HG02571 (cell line): ENCODE measurements around the gene HRH3.

Source experiments
- ATAC-seq: cut with Tn5 transposase; IDR thresholded peaks from one replicate; pipeline ENCODE4 v1.9.1; 2021; ENCODE audit warnings: mild to moderate bottlenecking, moderate library complexity; ENCODE audit not compliant: unreplicated experiment

Gene HRH3

DNA sequence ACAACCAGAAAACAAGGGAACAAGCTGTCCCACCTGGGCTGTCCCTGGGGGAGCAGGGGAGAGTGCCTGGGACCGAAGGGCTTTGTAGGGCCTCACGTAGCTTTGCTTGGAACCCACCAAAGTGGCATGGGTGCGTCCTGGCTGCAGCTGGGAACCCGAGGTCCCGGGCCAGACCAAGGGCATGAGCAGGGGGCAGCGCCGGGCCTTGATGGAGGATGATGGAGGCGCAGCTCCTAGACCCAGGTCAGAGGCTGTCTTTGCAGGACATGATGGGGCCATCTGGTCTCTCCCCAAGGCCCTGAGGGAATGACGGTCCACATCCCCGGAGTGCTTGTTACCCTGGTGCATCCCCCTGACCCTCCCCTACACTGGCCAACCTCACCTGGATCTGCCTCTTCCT lies 10.6 kb upstream of the HRH3 start:
- no peak for ATAC-seq

DNA sequence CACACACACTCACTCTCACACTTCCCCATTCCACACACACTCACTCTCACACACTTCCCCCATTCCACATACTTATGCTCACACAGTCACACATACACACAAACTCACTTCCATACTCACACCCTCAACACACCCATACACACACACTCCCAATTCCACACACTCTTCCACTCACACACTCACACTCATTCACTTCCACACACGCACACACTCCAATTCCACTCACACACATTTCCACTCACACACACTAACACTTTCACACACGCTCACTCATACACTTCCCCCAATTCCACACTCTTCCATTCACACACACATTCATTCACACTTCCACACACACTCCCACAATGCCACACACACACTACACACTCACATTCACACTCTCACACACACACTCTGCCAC lies 10.2 kb upstream of the HRH3 start:
- ATAC-seq = no peak

DNA sequence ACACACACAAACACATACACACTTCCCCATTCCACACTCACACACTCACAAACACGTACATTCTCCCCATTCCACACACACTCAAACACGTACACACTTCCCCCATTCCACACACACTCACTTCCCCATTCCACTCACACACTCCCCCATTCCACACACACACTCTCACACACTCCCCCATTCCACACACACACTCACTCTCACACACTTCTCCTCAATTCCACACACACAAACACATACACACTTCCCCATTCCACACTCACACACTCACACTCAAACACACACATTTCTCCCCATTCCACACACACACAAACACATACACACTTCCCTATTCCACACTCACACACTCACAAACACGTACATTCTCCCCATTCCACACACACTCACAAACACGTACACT lies 9.6 kb upstream of the HRH3 start:
- ATAC-seq = no peak

DNA sequence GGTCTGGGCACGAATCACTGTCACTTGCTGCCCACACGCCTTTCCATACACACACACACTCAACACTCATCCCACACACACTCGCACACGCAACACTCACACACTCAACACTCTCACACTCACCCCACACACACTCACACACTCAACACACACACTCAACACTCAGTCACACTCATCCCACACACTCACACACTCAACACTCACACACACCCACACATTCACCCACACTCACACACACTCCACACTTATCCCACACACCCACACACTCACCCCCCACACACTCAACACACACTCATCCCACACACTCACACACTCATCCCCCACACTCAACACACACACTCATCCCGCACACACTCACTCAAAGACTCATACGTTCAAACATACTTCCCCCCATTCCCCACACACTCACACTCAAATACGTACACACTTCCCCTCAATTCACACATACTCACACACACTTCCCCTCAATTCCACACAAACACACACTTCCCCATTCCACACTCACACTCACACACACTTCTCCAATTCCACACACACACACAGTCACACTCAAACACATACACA lies 9.0 kb upstream of the HRH3 start:
- ATAC-seq = no peak

DNA sequence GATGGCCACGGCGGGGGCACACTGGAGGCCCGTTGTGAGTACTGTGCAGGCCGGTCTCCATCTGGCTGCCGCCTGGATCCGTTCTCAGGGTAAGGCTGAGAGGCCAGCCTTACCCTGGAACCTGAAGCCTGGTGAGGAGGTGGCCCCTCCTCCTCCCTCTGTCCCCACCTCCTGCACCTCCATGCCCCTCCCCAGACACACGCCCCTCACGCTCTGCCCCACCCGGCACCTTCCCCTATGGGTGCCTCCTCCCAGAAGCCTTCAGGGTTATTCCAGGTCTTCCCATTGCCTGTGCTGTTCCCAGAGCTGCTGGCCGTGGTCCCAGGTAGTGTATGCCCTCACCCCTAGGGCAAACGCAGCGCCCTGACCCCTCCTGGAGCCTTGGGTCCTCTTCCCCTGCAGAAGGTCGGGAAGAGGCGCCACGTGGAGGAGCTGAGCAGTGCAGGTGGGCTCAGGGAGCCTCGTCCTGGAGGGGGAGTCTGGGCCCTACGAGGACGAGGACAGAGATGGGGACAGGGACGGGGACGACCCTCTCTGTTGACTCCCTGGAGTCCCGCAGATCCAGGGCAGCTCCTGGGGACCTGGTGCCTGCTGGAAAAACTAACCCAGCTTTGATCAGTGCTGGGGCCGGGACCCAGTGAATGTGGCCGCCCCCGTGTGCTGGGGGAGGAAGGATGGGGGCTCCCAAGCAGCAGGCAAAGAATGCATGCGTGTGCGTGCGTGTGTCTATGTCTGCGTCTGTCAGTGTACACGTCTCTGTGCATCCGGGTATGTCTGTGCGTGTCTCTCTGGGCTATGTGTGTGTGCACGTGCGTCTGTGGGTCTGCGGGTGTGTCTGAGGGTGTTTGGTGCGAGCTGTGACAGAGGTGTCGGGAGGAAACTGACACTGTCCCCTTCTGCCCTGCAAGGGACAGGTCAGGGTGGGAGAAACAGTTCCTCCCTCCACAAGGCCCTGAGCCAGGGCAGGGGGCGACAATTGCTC lies 8.2 kb upstream of the HRH3 start:
- no peak for ATAC-seq

DNA sequence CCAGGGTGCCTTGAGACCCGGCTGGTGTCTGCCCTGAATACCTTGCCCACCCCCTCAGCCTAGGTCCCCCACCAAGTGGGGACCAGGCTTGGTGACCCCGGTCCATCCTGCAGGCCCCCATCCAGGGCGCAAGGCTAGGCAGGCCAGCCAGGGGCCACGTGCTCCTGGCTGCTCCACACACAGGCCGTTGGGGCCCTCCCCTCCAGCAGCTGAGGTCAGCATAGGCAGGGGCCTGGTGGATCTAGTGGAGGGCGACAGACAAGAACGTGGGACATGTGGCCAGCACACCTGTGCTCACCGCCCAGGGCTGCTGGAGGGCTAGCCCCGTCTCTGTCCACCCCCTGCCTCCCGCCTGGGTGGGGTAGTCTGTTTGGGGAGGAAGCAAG lies 7.5 kb upstream of the HRH3 start:
- ATAC-seq = no peak

DNA sequence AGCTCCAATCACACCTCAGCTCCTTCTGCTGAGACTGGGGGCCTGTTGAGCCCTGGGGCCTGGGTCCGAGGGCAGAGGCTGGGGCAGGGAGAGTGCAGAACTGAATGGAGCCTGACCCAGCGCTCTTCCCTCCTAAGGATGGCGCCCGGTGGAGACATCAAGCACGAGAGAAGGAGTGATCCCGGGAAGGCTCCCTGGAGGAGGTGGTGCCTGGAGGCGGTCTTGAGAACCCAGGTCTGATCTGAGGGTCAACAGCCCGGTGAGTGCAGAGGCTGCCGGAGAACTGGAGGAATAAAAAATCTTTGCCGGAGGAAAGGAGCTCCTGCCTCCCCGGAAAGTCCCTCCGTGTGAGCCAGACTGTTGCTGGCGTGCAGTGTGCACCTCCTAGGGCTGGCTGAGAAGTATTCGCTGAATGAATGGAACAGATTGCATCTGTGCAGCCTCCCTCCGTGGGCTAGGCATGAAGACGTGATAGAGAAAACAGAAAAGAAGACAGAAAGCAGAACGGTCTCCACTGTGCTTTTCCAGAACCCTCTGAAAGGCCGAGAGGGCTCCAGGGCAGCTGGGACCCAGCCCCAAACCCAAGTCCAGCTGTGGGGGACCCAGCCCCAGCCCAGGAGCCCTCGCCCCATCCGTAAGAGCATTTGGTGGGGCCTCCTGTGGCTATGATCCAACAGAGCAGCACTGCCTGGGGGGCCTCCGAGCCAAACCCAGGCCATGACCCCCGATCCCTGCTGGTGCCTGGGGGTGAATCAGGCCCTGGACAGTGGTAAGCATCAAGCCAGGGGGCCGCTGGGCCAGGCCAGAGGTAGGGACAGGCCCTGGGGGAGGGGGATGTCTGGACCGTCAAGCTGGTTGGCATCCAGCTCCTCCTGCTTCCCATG lies 6.9 kb upstream of the HRH3 start:
- ATAC-seq = no peak

DNA sequence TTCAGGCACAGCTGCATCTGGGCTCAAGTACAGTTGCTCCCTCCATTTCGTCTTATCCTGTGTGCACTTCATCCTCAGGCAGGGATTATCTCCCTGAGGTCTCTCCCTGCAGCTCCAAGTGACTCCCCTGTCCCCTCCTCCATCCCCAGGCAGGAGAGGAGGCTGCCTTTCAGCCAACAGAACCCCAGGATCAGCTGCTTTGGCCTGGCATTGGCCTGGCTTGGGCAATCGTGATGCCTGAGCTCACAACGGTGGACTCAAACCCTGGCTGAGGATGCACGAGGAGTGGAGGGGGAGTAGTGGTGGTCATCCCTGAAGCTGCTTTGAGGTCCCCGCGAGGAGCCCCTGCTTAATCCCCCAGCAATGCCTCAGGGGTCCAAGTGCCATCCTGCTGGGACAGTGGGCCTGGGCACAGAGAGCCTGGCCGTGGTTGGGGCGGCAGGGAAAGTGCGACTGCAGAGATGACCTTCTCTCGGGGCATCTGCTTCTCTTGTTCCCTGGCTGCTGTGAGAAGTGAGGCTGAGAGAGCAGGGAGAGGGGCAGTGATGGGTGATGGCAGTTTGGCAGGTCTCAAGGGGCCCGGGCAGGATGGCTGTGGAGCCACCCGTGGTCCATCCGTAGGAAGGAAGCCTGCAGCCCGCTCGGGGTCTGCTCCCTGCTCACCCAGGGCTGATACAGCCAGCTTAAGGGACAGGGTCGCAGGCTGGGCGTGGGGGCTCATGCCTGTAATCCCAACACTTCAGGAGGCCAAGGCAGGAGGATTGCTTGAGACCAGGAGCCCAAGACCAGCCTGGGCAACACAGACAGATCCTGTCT lies 6.0 kb upstream of the HRH3 start:
- no peak for ATAC-seq

DNA sequence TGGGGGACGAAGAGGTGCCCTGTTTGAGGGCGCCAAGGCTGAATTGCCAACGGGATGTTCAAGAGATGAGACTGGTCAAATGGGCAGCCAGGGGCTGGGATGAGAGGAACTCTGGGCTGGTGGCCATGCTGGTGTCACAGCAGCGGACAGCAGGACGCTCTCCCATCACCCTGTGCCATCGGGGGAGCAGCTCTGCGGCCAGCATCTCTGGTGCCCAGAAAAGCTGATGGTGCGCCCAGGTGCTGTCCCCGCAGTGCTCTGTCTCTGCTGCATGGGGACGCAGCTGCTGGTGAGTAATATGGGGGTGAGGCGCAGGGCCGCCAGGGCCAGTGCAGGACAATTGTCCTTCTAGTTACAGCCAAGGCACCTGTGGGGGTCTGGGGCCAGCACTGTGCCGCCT lies 4.9 kb upstream of the HRH3 start:
- ATAC-seq = no peak

DNA sequence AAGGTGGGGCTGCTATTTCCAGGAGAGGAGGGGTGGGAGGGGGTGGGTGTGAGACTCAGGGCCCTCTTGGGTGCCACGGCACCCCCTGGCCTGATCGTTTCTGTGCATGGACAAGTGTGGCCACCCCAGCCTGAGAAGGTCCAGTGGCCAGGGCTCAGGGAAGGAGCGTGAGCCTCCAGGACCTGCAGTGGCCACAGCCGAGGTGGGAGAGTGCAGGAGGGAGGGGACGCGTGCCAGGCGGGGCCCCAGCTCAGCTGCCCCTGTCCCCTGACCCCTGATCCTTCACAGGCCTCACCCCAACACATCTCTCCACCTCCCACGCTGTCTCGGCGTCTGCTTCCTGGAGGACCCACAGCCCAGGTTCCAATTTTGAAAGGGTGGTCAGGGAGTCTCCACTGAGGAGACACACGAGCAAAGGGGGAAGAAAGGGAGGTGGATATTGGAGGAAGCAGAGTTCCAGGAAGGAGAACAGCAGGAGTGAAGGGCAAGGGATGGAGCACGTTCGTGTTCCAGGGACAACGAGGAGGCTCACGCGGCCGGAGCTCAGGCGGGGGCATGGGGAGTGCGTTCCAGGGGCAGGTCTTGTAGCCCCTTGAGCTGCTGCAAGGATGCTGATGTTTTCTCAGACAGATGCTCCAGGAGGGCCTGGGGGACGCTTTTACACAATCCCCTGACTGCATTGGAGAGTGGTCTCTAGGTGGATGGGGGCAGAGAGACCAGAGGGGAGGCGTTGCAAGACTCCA lies 4.2 kb upstream of the HRH3 start:
- ATAC-seq = no peak

DNA sequence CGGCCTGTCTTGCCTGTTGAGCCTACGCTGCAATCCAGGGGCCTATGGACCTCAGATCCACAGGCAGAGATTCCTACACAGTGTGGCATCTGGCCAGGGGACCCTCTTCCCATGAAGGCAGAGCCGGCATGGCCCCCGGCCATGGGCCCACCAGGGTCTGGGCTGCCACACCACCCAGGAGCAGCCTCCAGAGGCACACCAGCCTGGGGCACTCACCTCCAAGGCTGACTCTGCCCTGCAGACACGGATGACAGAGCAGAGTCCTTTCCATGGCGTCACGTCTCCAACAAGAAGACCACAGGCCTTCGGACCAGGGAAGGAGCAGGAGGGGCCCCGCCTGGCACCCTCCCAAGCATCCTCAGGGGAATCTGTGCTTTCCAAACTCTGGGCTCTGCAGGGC lies 3.5 kb upstream of the HRH3 start:
- ATAC-seq = no peak

DNA sequence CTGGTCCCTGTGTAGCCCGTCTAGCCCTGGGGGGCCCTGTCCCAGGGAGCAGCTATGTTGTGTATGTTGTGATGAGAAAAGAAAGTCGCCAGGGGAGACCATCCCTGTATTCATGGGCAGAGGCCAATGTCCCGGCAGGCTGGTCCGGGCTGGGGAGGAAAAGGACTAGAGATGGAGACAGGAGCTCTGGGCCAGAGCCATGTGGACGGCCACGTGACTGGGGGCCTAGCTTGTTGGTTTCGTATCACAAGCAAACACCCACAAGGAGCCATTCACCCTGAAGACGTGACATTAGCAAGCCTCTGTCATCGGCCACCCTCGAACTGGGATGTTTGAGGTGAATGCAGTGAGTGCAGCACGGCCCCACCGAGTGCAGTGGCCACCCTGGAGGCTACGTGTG lies 2.9 kb upstream of the HRH3 start:
- ATAC-seq = no peak

DNA sequence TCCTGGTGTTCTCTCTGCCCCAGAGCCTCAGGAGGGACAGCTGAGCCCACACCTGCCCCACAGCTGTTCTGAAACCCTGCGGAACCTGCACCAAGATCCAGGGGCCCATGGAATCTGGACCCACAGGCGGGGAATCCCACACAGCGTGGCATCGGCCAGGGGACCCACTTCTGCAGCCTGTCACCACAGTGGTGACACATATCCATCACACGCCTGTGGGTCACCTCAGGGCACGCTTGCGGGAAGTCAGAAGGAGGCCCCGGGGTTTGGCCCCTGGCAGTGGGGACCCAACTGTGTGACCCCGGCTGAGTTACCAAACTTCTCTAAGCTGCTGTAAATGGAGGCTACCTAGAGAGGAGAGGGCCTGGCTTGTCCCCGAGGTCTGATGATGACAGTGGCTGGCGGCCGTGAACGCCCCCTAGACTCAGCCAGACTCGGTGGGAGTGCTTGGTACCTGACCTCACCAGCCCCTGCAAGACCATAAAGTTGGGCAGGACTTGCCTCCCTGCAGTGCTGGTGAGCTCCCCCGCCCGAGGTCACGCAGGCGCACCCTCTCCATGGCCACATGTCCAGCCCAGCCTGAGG lies 2.3 kb upstream of the HRH3 start:
- ATAC-seq = no peak

DNA sequence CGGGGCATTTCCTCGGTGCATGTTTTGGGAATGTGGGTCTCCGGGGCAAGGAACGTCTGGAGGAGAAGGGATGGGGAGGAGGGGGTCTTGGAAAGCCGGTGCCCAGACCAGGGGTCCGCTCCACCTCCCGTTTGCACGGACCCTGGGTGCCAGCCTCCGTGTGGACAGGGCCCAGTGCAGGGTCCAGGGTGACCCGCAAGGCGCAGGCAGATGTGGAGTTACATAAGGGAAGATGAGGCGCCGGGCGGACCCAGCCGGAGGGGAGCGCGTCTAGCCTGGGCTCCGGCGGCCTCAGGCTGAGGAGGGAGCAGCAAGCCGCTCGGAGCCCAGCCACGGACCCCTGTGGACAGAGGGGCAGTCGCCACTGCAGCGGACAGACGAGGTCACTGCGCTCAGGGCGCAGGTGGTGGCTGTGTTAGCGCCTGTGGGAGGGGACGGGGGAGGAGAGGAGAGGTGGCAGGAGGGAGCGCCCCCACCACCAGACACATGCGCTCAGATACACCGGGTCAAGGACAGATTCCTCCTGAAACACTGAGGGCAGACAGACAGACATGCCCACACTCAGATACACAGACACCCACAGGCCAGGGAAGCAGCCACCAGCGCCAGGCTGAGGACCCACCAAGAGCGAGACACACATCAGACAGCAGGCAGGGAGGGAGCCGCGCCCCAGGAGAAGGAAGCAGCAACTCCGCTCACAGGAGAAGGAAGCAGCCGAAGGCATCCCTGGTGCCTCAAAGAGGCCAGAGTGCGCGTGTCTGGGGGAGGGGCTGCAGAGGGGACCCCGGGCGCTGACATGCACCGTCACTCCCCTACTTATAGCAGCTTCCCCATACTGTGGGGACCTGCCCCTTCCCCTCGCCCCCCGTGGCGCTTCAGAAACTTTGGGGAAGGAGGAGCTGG lies 839 bp upstream of the HRH3 start:
- ATAC-seq = no peak

DNA sequence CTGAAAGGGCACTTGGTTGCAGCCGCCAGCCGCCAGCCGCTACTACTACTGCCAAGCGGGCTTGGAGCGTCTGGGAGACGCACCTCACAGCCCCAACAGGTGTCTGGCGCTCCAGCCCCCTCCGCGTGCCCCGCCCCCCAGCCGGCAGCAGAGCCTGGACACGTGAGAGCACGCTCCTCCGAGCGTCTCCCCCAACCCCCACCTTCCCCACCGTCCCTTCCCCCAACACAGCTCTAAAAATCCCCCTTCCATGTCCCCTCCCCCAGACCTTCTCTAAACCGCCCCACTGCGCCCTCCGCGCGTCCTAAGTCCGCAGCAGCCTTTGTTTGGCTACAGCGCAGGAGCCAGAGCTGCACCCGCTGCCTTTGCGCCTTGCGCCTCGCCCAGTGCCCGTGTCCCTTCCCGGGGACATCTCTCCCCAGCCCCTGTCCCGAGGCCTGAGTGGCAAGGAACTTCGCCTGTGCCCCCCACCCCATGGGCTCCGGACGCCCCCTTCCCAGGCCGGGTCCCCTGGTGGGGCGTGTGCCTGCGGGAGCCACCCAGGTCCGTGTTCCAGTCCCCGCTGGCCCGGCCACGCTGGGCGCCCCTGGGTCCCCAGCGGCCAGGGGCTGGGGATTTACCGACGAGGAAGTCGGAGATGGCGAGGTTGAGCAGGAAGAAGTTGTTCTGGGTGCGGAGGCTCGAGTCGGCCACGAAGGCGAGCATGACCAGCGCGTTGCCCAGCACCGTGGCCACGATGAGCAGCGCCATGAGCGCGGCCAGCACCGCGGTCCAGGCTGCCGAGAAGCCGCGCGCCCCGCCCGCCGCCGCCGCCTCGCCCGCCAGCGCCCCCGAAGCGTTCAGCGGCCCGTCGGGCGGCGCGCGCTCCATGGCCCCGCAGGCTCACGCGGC lies 732 bp downstream of the HRH3 start:
- ATAC-seq = no peak

DNA sequence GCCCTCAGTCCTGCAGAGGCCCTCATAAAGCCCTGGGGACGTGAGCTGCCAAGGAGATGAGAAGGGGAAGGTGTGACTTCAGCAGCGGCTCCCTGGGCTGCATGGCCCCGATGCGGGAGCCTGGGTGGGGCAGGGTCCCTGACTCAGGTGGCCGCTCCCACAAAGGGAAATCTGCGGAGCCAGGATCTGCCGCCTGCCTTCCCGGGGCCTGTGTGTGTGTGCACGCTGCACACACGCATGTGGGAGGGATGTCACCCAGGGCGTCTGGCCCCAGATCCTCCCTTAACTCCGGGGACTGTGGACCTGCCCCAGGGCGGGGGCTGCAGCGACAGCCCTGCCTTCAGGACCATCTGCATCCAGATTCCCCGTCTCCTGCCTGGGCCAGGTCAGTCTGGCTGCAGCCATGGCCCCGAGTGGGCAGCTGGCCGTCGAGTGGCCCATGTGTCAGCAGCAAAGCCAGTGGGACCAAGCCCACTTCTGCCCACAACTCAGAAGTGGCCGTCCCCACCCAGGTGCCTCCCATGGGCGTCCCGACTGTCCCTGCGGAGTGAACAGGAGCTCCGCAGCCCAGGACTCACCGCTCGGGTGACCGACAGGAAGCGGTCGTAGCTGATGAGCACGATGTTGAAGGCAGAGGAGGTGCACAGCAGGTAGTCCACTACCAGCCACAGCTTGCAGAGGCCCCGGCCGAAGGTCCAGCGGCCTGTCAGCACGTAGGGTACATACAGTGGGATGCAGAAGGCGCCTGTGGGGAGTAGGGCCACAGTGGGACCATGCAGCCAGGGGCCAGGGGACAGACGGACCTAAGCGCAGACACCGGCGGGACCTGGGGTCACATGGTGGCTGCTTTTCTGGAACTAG lies 1.9 kb downstream of the HRH3 start:
- no peak for ATAC-seq
